GM23338 (cell line): ENCODE data around the gene MIB2. TPM values are rescaled to one million over a fixed set of nuclear protein-coding genes. Genes with fewer than 3 reads are reported as not detected.

Source experiments
- ATAC-seq: fragments of 200-7000 bp; cut with Tn5 transposase; 3 replicates; pipeline ENCODE4 v1.9.1; 2020
- DNase-seq: peaks from one replicate; pipeline ENCODE4 v3.0.0-alpha.2; 2015; ENCODE audit warnings: low spot score
- H2AFZ ChIP-seq: fragments of 200-600 bp; sonication (generic); 2 replicates; pipeline ENCODE4 v1.8.0; 2016; ENCODE audit warnings: antibody characterized with exemption, mild to moderate bottlenecking, moderate library complexity
- H3F3A ChIP-seq: fragments of 200-600 bp; sonication (generic); replicated peaks from 2 replicates; pipeline ENCODE4 v1.8.0; 2017; ENCODE audit warnings: antibody characterized with exemption, mixed run types, low read depth
- H3K27ac ChIP-seq: fragments of 200-600 bp; sonication (generic); 2 replicates; pipeline ENCODE4 v1.6.1; 2016; ENCODE audit warnings: low read depth
- H3K27me3 ChIP-seq: fragments of 200-600 bp; sonication (generic); 2 replicates; pipeline ENCODE4 v1.8.0; 2016; ENCODE audit warnings: mild to moderate bottlenecking, mixed run types, moderate library complexity; ENCODE audit not compliant: insufficient read depth
- H3K36me3 ChIP-seq: fragments of 200-600 bp; sonication (generic); 2 replicates; pipeline ENCODE4 v1.8.0; 2016; ENCODE audit warnings: mild to moderate bottlenecking; ENCODE audit not compliant: insufficient read depth
- H3K4me1 ChIP-seq: fragments of 200-600 bp; sonication (generic); 2 replicates; pipeline ENCODE4 v1.8.0; 2016; ENCODE audit warnings: mild to moderate bottlenecking, moderate library complexity; ENCODE audit not compliant: insufficient read depth
- H3K4me2 ChIP-seq: fragments of 200-600 bp; sonication (generic); 2 replicates; pipeline ENCODE4 v1.7.1; 2017; ENCODE audit warnings: mixed run types
- H3K4me3 ChIP-seq: fragments of 200-600 bp; sonication (generic); 2 replicates; pipeline ENCODE4 v1.6.1; 2016; ENCODE audit warnings: mixed run types
- H3K79me2 ChIP-seq: fragments of 200-600 bp; sonication (generic); replicated peaks from 2 replicates; pipeline ENCODE4 v1.8.0; 2017; ENCODE audit warnings: mild to moderate bottlenecking; ENCODE audit not compliant: insufficient read depth
- H3K9me2 ChIP-seq: fragments of 200-600 bp; sonication (generic); 2 replicates; pipeline ENCODE4 v1.8.0; 2017; ENCODE audit not compliant: insufficient read depth
- H4K20me1 ChIP-seq: fragments of 200-600 bp; sonication (generic); replicated peaks from 2 replicates; pipeline ENCODE4 v1.8.0; 2017; ENCODE audit warnings: mild to moderate bottlenecking; ENCODE audit not compliant: insufficient read depth
- H3K27ac Mint-ChIP-seq: 2 replicates; pipeline ENCODE4 v1.8.0; 2020; ENCODE audit warnings: inconsistent platforms, mild to moderate bottlenecking, moderate library complexity, mixed read lengths
- H3K27me3 Mint-ChIP-seq: 3 replicates; pipeline ENCODE4 v1.8.0; 2022; ENCODE audit warnings: low read depth, mild to moderate bottlenecking, moderate library complexity, mixed read lengths, inconsistent platforms; ENCODE audit not compliant: insufficient read depth, poor library complexity
- H3K36me3 Mint-ChIP-seq: 3 replicates; pipeline ENCODE4 v1.8.0; 2021; ENCODE audit warnings: low read depth, mild to moderate bottlenecking, inconsistent platforms, moderate library complexity, mixed read lengths
- H3K4me1 Mint-ChIP-seq: 3 replicates; pipeline ENCODE4 v1.8.0; 2020; ENCODE audit warnings: mild to moderate bottlenecking, inconsistent platforms, mixed read lengths
- H3K4me3 Mint-ChIP-seq: 3 replicates; pipeline ENCODE4 v1.8.0; 2021; ENCODE audit warnings: moderate library complexity, mild to moderate bottlenecking, inconsistent platforms, mixed read lengths
- H3K9me3 Mint-ChIP-seq: 3 replicates; pipeline ENCODE4 v1.8.0; 2020; ENCODE audit warnings: moderate library complexity, mild to moderate bottlenecking, inconsistent platforms, mixed read lengths
- CREB1 ChIP-seq: fragments of 250-450 bp; sonication (Bioruptor Pico); IDR thresholded peaks from 2 replicates; pipeline ENCODE4 v1.5.0; 2020; ENCODE audit warnings: low read depth, mild to moderate bottlenecking, moderate library complexity
- CTCF ChIP-seq, 2 experiments: fragments of 200-600 bp in 1 of 2; sonication (generic) in 1 of 2; conservative IDR thresholded peaks; 2 replicates each; pipeline versions ENCODE4 v1.5.1 to v1.6.1; 2016 to 2017; ENCODE audit warnings: antibody characterized with exemption in 2 of 2, low read depth in 2 of 2, mild to moderate bottlenecking in 2 of 2, moderate library complexity in 1 of 2
- EZH2 ChIP-seq: fragments of 200-600 bp; sonication (generic); IDR thresholded peaks from one replicate; pipeline ENCODE4 v1.8.0; 2017; ENCODE audit warnings: antibody characterized with exemption, mild to moderate bottlenecking, low read depth; ENCODE audit not compliant: unreplicated experiment
- EZH2phosphoT487 ChIP-seq: fragments of 200-600 bp; sonication (generic); IDR thresholded peaks from one replicate; pipeline ENCODE4 v1.8.1; 2018; ENCODE audit warnings: antibody characterized with exemption; ENCODE audit not compliant: unreplicated experiment
- JUNB ChIP-seq: IDR thresholded peaks from one replicate; pipeline ENCODE4 v1.6.1; 2016; ENCODE audit warnings: antibody characterized with exemption; ENCODE audit not compliant: unreplicated experiment
- NANOG ChIP-seq: IDR thresholded peaks from 2 replicates; pipeline ENCODE4 v1.6.1; 2016; ENCODE audit warnings: antibody characterized with exemption, borderline replicate concordance
- STAT1 ChIP-seq: IDR thresholded peaks from one replicate; pipeline ENCODE4 v1.6.1; 2016; ENCODE audit warnings: antibody characterized with exemption; ENCODE audit not compliant: unreplicated experiment
- ZNF114 ChIP-seq: fragments of 250-450 bp; sonication (Bioruptor Pico); IDR thresholded peaks from 2 replicates; pipeline ENCODE4 v1.5.0; 2020; ENCODE audit warnings: mild to moderate bottlenecking, moderate library complexity
- polyA plus RNA-seq: library from polyadenylated mRNA; unstranded; fragments of >200 nt; fragmentation: Nextera tagmentation; extraction: Ambion mirVana; gene quantifications from 2 replicates; pipeline ENCODE4 v1.2.1, GENCODE V29; 2016
- total RNA-seq: library from RNA; depleted of rRNA; stranded (reverse); fragments of >200 nt; shearing (Covaris generic); gene quantifications from 2 replicates; pipeline ENCODE4 v1.2.3, GENCODE V29; 2014
- TF ChIP-seq, protein P1 (sequence below): IDR thresholded peaks from 2 replicates; pipeline ENCODE4 v1.6.1; 2016; ENCODE audit warnings: antibody characterized with exemption
- TF ChIP-seq, protein P2 (sequence below): fragments of 250-450 bp; sonication (Bioruptor Pico); IDR thresholded peaks from 2 replicates; pipeline ENCODE4 v1.5.0; 2020; ENCODE audit warnings: mild to moderate bottlenecking, moderate library complexity

MIB2 gene
- total and polyA plus RNA-seq, 2 experiments from 2014 or later, result 82.6 to 104 TPM

- Histone ChIP-seq H3K27me3 (peaks cover 18% of the 10 kb centered on the region), H3K27ac (no peak overlapping the region), H3F3A (0 out of 2 replicates have a peak, but pooled peaks cover 3% of the 10 kb centered on the region), H3K79me2 (no peaks in the 10 kb centered on the region), H2AFZ (no peak overlapping the region), H3K4me3 (no peak overlapping the region), H3K36me3 (no peaks in the 10 kb centered on the region), H3K4me1 (no peaks in the 10 kb centered on the region), H4K20me1 (no peaks in the 10 kb centered on the region), H3K4me2 (no peak overlapping the region), H3K9me2 (no peaks in the 10 kb centered on the region)
- DNase-seq, result no peak
- H3K4me1 Mint-ChIP-seq, result no peaks in the 10 kb centered on the region; the same call in 2 of the 3 replicates
- peaks cover 18% of the 10 kb centered on the region for H3K27me3 Mint-ChIP-seq
- ATAC-seq, result no peak
- H3K36me3 Mint-ChIP-seq, result no peaks in the 10 kb centered on the region
- no peak overlapping the region for H3K4me3 Mint-ChIP-seq
- H3K27ac Mint-ChIP-seq, result no peak overlapping the region
- TF ChIP-seq, protein P1, sequence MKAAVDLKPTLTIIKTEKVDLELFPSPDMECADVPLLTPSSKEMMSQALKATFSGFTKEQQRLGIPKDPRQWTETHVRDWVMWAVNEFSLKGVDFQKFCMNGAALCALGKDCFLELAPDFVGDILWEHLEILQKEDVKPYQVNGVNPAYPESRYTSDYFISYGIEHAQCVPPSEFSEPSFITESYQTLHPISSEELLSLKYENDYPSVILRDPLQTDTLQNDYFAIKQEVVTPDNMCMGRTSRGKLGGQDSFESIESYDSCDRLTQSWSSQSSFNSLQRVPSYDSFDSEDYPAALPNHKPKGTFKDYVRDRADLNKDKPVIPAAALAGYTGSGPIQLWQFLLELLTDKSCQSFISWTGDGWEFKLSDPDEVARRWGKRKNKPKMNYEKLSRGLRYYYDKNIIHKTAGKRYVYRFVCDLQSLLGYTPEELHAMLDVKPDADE, result no peak
- no peak for TF ChIP-seq JUNB
- TF ChIP-seq EZH2phosphoT487, result no peak
- no peak for TF ChIP-seq EZH2
- no peak for TF ChIP-seq CTCF (conservative IDR thresholded peaks at IDR 0.05; ENCODE audit: low read depth in 2 of 2)
- TF ChIP-seq ZNF114 (CRISPR knock-in tag), result no peak
- TF ChIP-seq, protein P2, sequence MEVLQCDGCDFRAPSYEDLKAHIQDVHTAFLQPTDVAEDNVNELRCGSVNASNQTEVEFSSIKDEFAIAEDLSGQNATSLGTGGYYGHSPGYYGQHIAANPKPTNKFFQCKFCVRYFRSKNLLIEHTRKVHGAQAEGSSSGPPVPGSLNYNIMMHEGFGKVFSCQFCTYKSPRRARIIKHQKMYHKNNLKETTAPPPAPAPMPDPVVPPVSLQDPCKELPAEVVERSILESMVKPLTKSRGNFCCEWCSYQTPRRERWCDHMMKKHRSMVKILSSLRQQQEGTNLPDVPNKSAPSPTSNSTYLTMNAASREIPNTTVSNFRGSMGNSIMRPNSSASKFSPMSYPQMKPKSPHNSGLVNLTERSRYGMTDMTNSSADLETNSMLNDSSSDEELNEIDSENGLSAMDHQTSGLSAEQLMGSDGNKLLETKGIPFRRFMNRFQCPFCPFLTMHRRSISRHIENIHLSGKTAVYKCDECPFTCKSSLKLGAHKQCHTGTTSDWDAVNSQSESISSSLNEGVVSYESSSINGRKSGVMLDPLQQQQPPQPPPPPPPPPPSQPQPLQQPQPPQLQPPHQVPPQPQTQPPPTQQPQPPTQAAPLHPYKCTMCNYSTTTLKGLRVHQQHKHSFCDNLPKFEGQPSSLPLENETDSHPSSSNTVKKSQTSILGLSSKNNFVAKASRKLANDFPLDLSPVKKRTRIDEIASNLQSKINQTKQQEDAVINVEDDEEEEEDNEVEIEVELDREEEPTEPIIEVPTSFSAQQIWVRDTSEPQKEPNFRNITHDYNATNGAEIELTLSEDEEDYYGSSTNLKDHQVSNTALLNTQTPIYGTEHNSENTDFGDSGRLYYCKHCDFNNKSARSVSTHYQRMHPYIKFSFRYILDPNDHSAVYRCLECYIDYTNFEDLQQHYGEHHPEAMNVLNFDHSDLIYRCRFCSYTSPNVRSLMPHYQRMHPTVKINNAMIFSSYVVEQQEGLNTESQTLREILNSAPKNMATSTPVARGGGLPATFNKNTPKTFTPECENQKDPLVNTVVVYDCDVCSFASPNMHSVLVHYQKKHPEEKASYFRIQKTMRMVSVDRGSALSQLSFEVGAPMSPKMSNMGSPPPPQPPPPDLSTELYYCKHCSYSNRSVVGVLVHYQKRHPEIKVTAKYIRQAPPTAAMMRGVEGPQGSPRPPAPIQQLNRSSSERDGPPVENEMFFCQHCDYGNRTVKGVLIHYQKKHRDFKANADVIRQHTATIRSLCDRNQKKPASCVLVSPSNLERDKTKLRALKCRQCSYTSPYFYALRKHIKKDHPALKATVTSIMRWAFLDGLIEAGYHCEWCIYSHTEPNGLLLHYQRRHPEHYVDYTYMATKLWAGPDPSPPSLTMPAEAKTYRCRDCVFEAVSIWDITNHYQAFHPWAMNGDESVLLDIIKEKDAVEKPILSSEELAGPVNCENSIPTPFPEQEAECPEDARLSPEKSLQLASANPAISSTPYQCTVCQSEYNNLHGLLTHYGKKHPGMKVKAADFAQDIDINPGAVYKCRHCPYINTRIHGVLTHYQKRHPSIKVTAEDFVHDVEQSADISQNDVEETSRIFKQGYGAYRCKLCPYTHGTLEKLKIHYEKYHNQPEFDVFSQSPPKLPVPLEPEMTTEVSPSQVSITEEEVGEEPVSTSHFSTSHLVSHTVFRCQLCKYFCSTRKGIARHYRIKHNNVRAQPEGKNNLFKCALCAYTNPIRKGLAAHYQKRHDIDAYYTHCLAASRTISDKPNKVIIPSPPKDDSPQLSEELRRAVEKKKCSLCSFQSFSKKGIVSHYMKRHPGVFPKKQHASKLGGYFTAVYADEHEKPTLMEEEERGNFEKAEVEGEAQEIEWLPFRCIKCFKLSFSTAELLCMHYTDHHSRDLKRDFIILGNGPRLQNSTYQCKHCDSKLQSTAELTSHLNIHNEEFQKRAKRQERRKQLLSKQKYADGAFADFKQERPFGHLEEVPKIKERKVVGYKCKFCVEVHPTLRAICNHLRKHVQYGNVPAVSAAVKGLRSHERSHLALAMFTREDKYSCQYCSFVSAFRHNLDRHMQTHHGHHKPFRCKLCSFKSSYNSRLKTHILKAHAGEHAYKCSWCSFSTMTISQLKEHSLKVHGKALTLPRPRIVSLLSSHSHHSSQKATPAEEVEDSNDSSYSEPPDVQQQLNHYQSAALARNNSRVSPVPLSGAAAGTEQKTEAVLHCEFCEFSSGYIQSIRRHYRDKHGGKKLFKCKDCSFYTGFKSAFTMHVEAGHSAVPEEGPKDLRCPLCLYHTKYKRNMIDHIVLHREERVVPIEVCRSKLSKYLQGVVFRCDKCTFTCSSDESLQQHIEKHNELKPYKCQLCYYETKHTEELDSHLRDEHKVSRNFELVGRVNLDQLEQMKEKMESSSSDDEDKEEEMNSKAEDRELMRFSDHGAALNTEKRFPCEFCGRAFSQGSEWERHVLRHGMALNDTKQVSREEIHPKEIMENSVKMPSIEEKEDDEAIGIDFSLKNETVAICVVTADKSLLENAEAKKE (CRISPR knock-in tag), result no peak
- TF ChIP-seq CREB1 (CRISPR knock-in tag), result no peak
- TF ChIP-seq NANOG, result no peak
- TF ChIP-seq STAT1, result no peak
- H3K9me3 Mint-ChIP-seq, result no peaks in the 10 kb centered on the region; the same call in 1 of the 3 replicates
Observed at GRCh38 chr1:1627261-1627828, 12.0 kb downstream of the MIB2 start.
